ENCODE results near the gene LTBP2.

Gene LTBP2

DNA sequence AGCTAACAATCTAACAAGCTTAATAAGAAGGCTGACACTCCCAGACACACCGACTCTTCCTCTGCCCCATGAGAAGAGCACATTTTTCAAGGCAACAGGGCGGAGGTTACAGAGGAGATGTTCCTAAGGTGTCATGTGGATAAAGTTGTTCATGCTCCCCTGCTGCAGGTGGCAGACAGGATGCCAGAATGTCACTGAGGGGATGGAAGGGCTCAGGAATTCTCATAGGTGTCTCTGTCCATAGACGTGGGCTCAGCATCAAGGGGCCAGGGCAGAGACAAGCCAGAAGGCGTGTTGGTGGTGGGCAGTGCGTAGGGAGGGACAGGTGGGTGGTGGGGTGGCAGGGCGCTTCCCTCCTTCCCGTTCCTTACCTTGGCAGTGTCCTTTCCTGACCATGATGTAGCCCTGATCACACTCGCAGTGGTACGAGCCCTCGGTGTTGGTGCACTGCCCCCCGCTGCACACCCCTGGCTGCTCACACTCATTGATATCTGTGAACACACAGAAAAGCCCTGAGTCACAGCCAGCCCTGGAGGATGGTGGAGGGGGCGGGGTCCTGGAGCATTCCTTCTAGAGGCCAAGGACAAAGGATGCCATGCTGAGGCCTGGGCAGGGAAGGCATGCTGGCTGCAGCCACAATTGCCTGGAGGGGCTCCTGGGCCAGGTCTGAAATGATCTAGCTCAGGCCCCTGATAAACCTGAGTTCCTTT, 95.4 kb downstream of the LTBP2 start:
- Histone ChIP-seq H3K9me3 (ENCODE audit: control insufficient read depth, low read length) (no peaks in the 10 kb centered on the region), H3K36me3 (ENCODE audit: control insufficient read depth, insufficient read depth, low read length, severe bottlenecking) (peaks cover 30% of the 10 kb centered on the region), H3K4me3 (ENCODE audit: low read length) (no peak overlapping the region), H3K27me3 (replicated peaks; ENCODE audit: control insufficient read depth, insufficient read depth, low read length) (no peaks in the 10 kb centered on the region), H3K9ac (ENCODE audit: low read length) (no peak overlapping the region), H3K4me1 (ENCODE audit: control insufficient read depth, insufficient read depth, low read length) (peaks cover 44% of the 10 kb centered on the region)
- peak; percentile 78 for DNase-seq (ENCODE audit: low read depth)

DNA sequence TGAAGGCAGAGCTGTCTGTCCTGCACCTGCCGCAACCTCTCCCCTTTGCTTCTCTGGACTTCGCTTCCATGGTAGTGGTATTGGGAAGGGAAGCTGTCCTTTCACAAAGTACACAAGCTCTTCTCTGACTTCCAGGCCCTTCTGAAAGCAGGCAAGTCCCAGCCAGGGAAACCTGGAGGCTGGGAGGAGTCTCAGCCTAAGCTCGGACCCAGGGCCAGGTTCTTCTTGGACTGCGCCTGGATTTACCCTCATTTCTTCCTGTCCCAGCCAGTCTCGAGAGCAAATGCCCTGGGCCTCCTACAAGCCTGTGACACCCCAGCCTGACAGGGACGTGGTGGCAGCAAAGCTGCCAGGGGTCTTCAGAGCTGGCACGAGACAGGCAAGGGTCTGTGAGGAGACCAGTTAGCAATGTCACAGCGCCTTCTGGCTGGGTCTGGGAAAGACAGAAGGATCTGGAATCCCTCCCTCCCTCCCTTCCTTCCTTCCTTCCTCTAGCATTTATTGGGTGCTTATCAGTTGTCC, 96.1 kb downstream of the LTBP2 start:
- Histone ChIP-seq H3K4me3 (ENCODE audit: low read length) (no peak overlapping the region), H3K27me3 (replicated peaks; ENCODE audit: control insufficient read depth, insufficient read depth, low read length) (no peaks in the 10 kb centered on the region), H3K36me3 (ENCODE audit: control insufficient read depth, insufficient read depth, low read length, severe bottlenecking) (peaks cover 23% of the 10 kb centered on the region), H3K9me3 (ENCODE audit: control insufficient read depth, low read length) (no peaks in the 10 kb centered on the region), H3K4me1 (ENCODE audit: control insufficient read depth, insufficient read depth, low read length) (peaks cover 50% of the 10 kb centered on the region), H3K9ac (ENCODE audit: low read length) (no peak overlapping the region)
- DNase-seq (ENCODE audit: low read depth) = no peak

DNA sequence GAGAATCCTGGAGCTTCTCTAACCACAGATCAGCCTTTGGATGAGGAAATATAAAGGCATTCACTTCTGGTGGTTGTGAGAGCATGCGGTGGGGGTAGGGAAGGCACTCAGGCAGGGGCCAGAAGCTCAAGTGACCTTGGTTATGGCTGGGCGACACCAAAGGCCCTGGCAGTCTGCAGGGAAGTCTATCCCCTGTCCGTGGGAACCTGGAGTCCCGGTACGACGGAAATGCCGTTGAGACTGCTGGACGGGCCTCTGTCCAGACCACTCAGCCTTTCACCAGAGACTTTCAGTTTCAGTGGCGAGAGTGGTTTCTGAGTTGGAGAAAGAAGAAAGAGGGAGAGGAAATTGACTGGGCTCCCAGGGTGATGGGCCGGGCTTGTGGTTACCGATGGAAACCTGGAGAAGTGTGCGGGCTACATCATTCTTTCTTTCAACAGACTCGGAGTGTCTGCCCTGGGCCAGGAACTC, 97.5 kb downstream of the LTBP2 start:
- H3K9me3 ChIP-seq (ENCODE audit: control insufficient read depth, low read length) = no peaks in the 10 kb centered on the region
- no peaks in the 10 kb centered on the region for H3K27me3 ChIP-seq (replicated peaks; ENCODE audit: control insufficient read depth, insufficient read depth, low read length)
- peaks cover 13% of the 10 kb centered on the region for H3K36me3 ChIP-seq (ENCODE audit: control insufficient read depth, insufficient read depth, low read length, severe bottlenecking)
- H3K9ac ChIP-seq (ENCODE audit: low read length) = peak overlapping the region; percentile 28
- peak overlapping the region; percentile 50 for H3K4me3 ChIP-seq (ENCODE audit: low read length)
- no peak for DNase-seq (ENCODE audit: low read depth)
- peaks cover 55% of the 10 kb centered on the region for H3K4me1 ChIP-seq (ENCODE audit: control insufficient read depth, insufficient read depth, low read length)

DNA sequence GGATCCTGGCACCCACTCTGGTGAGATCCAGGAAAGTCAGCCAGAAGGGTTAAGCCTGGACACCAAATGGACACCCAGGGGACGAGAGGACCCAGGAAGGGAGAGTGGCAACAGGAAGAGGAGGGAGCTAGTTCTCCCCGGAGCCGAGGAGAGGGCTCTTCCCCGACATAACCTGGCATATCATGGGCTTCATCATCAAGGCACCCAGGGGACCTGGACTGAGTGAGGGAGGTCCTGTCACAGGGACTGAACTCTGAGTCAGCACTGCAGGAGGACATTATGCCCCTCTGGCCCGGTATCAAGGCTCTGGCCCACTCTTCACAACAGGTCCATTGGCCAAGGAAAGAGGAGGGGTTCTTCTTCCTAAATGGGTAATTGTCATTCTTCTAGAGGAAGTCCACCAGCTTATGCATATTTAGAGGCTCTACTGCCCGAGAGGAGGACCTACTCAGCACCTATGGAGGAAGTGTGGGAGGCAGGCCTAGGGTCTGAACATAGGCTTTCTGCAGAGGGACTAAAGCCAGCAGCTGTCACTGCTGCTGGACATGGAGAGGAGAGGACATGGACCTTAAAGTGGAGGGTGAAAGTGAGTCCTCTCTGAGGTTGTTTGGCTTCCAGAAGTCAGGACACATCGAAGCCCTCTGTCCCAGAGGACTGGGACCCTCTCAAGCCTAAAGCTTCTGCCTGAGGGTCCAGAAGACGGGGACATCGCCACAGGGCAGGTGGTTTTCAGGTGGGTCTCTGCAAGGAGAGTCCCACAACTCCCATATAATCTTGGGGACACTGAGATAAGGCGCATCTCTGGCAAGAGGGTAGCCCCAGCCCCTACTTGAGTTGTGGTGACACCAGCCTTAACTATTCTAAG, 99.8 kb downstream of the LTBP2 start:
- no peak overlapping the region for H3K9ac ChIP-seq (ENCODE audit: low read length)
- no peak for DNase-seq (ENCODE audit: low read depth)
- no peaks in the 10 kb centered on the region for H3K9me3 ChIP-seq (ENCODE audit: control insufficient read depth, low read length)
- peaks cover 24% of the 10 kb centered on the region for H3K36me3 ChIP-seq (ENCODE audit: control insufficient read depth, insufficient read depth, low read length, severe bottlenecking)
- H3K4me3 ChIP-seq (ENCODE audit: low read length) = no peak overlapping the region
- H3K27me3 ChIP-seq (replicated peaks; ENCODE audit: control insufficient read depth, insufficient read depth, low read length) = no peaks in the 10 kb centered on the region
- H3K4me1 ChIP-seq (ENCODE audit: control insufficient read depth, insufficient read depth, low read length) = peaks cover 50% of the 10 kb centered on the region

DNA sequence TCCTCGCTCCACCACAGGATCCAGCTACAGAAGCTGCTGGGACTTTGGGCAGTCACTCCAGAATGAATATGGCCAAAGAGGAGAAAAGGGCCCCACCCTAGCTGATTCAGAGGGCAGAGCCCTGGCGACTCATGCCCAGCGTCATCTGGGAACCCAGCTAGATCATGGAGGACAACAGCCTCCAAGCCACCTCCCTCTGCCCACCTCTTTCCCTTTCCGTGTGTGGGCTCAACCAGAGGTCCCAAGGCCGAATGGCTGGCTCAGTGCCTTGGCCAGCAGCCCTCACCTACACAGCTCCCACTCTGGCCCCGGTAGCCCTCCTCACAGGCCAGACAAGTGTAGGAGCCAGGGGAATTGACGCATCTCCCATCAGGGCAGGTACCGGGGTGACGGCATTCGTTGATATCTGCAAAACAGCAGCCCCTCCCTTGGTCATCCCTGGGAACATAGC, 101.1 kb downstream of the LTBP2 start:
- H3K4me3 ChIP-seq (ENCODE audit: low read length) = no peak overlapping the region
- DNase-seq (ENCODE audit: low read depth) = peak; percentile 68
- H3K9ac ChIP-seq (ENCODE audit: low read length) = no peak overlapping the region
- peaks cover 47% of the 10 kb centered on the region for H3K4me1 ChIP-seq (ENCODE audit: control insufficient read depth, insufficient read depth, low read length)
- peaks cover 35% of the 10 kb centered on the region for H3K36me3 ChIP-seq (ENCODE audit: control insufficient read depth, insufficient read depth, low read length, severe bottlenecking)
- H3K27me3 ChIP-seq (replicated peaks; ENCODE audit: control insufficient read depth, insufficient read depth, low read length) = no peaks in the 10 kb centered on the region
- H3K9me3 ChIP-seq (ENCODE audit: control insufficient read depth, low read length) = no peaks in the 10 kb centered on the region

DNA sequence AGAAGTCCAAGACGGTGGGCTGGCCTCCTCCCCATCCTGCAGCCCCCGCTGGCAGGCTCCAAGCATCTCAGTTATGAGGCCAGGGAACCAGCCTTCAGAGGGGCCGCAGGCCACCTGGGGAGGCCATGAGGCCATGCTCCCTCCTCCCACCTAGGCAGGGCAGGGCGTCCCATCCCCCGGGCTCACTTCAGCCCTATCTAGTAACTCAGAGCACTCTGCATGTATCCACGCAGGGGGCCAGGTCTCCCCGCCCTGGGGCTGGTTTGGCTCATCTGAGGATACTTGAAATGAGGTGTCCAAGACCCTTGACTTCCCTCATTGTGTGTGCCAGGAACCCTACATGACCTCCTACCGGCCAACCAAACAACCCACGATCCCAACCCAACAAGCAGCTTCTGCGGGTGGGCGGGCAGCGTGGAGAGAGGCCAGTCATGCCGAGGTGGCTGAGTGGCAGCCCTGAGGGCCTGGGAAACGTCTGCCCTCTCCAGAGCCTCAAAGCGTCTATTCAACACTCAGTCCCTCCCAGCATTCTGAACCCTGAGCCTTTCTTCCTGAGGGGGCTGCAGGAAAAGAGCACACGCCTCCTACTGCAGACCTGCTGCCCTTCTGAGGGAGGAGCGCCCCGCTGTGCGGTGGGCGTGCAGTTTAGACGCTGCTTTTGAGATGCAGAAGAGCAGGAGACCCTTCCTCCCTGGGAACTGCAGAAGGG, 101.7 kb downstream of the LTBP2 start:
- DNase-seq (ENCODE audit: low read depth) = no peak
- Histone ChIP-seq H3K4me3 (ENCODE audit: low read length) (no peak overlapping the region), H3K27me3 (replicated peaks; ENCODE audit: control insufficient read depth, insufficient read depth, low read length) (no peaks in the 10 kb centered on the region), H3K9me3 (ENCODE audit: control insufficient read depth, low read length) (no peaks in the 10 kb centered on the region), H3K9ac (ENCODE audit: low read length) (peak overlapping the region; percentile 25), H3K4me1 (ENCODE audit: control insufficient read depth, insufficient read depth, low read length) (peaks cover 47% of the 10 kb centered on the region), H3K36me3 (ENCODE audit: control insufficient read depth, insufficient read depth, low read length, severe bottlenecking) (peaks cover 35% of the 10 kb centered on the region)

DNA sequence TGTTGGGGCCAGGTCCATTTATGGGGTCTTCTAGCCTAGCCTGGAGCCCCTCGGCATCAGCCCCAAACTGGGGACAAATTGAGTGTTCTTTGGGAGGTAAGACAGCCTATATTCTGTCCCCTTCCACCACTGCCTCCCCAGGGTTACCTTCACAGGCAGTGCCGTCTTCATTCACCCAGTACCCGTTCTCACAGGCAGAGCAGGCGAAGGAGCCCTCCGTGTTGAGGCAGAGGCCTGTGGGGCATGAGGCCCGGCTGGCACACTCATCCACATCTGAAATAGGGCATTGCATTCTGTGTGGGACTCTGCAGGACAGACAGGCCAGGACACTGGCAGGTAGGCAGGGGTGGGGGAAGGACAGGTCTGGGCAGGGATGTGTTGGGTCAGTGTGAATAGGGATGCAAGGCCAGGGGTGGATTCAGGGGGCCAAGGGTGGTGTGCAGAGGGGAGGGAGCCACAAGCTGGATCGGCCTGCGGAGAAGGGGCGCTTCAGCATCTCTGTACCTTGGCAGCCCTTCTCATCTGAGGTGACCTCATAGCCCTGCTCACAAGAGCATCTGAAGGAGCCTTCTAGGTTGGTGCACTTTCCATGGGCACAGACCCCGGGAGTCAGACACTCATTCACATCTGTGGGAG, 102.3 kb downstream of the LTBP2 start:
- H3K27me3 ChIP-seq (replicated peaks; ENCODE audit: control insufficient read depth, insufficient read depth, low read length) = no peaks in the 10 kb centered on the region
- no peak for DNase-seq (ENCODE audit: low read depth)
- peaks cover 44% of the 10 kb centered on the region for H3K4me1 ChIP-seq (ENCODE audit: control insufficient read depth, insufficient read depth, low read length)
- H3K9ac ChIP-seq (ENCODE audit: low read length) = no peak overlapping the region
- peaks cover 39% of the 10 kb centered on the region for H3K36me3 ChIP-seq (ENCODE audit: control insufficient read depth, insufficient read depth, low read length, severe bottlenecking)
- no peak overlapping the region for H3K4me3 ChIP-seq (ENCODE audit: low read length)
- no peaks in the 10 kb centered on the region for H3K9me3 ChIP-seq (ENCODE audit: control insufficient read depth, low read length)

DNA sequence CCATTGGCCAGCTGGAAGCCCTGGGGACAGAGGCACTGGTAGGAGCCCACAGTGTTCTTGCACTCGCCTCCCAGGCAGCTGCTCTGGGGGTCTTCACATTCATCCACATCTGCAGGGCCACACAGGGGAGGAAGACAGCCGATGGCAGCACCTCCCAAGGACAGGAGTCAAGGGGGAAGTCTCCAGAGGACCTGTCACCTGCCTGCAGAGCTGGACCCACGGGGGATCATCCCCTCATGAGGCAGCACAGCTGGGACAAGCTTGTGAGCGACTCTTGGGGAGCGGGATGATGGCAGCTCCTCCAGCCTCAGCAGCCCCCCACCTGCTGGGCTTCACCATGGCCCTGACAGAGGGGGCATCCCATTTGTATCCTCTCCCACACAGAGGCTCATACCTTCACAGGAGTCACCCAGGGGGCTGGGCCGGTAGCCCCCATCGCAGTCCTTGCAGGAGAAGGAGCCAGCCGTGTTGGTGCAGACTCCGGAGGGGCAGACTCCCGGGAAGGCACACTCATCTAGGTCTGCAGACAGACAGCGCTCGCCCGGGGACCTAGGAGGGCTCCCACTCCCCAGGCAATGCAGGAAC, 103.1 kb downstream of the LTBP2 start:
- peaks cover 46% of the 10 kb centered on the region for H3K36me3 ChIP-seq (ENCODE audit: control insufficient read depth, insufficient read depth, low read length, severe bottlenecking)
- H3K4me3 ChIP-seq (ENCODE audit: low read length) = no peak overlapping the region
- no peak for DNase-seq (ENCODE audit: low read depth)
- no peaks in the 10 kb centered on the region for H3K27me3 ChIP-seq (replicated peaks; ENCODE audit: control insufficient read depth, insufficient read depth, low read length)
- no peak overlapping the region for H3K9ac ChIP-seq (ENCODE audit: low read length)
- H3K9me3 ChIP-seq (ENCODE audit: control insufficient read depth, low read length) = no peaks in the 10 kb centered on the region
- H3K4me1 ChIP-seq (ENCODE audit: control insufficient read depth, insufficient read depth, low read length) = peaks cover 36% of the 10 kb centered on the region

DNA sequence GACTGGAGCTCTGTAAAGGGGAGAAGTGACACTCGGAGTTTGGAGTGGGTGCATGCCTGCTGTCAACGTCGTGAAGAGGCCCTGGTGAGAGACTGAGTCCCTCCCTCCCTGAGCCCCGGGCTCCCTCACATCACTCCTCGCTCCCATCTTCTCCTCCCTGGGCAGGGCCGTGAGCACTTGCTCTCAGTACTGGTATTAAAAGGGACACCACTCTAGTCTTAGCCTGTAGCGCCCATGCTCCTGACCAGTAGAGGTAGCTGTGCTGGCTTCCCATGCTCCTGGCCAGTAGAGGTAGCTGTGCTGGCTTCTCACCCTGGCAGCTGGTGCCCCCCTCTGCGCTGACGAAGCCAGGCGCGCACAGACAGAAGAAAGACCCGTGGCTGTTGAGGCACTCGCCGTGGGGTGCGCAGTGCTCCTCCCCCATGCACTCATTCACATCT, 103.7 kb downstream of the LTBP2 start:
- peaks cover 49% of the 10 kb centered on the region for H3K36me3 ChIP-seq (ENCODE audit: control insufficient read depth, insufficient read depth, low read length, severe bottlenecking)
- no peak overlapping the region for H3K4me3 ChIP-seq (ENCODE audit: low read length)
- no peak overlapping the region for H3K9ac ChIP-seq (ENCODE audit: low read length)
- no peak for DNase-seq (ENCODE audit: low read depth)
- H3K4me1 ChIP-seq (ENCODE audit: control insufficient read depth, insufficient read depth, low read length) = peaks cover 31% of the 10 kb centered on the region
- no peaks in the 10 kb centered on the region for H3K27me3 ChIP-seq (replicated peaks; ENCODE audit: control insufficient read depth, insufficient read depth, low read length)
- H3K9me3 ChIP-seq (ENCODE audit: control insufficient read depth, low read length) = no peaks in the 10 kb centered on the region

DNA sequence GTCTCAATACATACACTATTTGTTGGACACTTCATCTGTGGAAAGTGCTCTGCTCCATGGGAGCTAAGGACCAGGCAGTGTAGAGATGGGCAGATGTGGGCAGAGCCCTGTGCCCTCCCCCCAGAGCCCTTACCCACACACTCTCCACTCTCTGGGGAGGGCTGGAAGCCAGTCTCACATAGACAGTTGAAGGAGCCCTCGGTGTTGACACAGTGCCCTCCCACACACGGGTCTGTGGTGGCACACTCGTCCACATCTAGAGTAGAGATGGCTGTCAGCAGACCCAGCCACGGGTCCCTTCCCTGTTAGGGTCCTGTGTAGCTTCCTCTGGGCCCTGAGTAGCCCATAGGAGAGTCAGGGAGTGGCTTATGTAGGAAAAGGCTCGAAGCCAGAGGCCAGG, 104.2 kb downstream of the LTBP2 start:
- H3K4me1 ChIP-seq (ENCODE audit: control insufficient read depth, insufficient read depth, low read length) = peaks cover 27% of the 10 kb centered on the region
- no peaks in the 10 kb centered on the region for H3K9me3 ChIP-seq (ENCODE audit: control insufficient read depth, low read length)
- no peak overlapping the region for H3K4me3 ChIP-seq (ENCODE audit: low read length)
- peaks cover 54% of the 10 kb centered on the region for H3K36me3 ChIP-seq (ENCODE audit: control insufficient read depth, insufficient read depth, low read length, severe bottlenecking)
- H3K27me3 ChIP-seq (replicated peaks; ENCODE audit: control insufficient read depth, insufficient read depth, low read length) = no peaks in the 10 kb centered on the region
- DNase-seq (ENCODE audit: low read depth) = no peak
- H3K9ac ChIP-seq (ENCODE audit: low read length) = no peak overlapping the region
